GM21529 (cell line): ENCODE measurements around the gene WDR13.
A peak's percentile ranks its signal among the peaks of the same experiment; 100 is the strongest.
"Not testable (repeated sequence)": the region's sequence is repeated elsewhere in the genome, so short reads cannot be mapped to it uniquely, and the experiment has no call there.

ENCODE experiments used
- ATAC-seq: cut with Tn5 transposase; IDR thresholded peaks from one replicate; pipeline ENCODE4 v1.9.1; 2021; ENCODE audit not compliant: unreplicated experiment

Gene WDR13

DNA sequence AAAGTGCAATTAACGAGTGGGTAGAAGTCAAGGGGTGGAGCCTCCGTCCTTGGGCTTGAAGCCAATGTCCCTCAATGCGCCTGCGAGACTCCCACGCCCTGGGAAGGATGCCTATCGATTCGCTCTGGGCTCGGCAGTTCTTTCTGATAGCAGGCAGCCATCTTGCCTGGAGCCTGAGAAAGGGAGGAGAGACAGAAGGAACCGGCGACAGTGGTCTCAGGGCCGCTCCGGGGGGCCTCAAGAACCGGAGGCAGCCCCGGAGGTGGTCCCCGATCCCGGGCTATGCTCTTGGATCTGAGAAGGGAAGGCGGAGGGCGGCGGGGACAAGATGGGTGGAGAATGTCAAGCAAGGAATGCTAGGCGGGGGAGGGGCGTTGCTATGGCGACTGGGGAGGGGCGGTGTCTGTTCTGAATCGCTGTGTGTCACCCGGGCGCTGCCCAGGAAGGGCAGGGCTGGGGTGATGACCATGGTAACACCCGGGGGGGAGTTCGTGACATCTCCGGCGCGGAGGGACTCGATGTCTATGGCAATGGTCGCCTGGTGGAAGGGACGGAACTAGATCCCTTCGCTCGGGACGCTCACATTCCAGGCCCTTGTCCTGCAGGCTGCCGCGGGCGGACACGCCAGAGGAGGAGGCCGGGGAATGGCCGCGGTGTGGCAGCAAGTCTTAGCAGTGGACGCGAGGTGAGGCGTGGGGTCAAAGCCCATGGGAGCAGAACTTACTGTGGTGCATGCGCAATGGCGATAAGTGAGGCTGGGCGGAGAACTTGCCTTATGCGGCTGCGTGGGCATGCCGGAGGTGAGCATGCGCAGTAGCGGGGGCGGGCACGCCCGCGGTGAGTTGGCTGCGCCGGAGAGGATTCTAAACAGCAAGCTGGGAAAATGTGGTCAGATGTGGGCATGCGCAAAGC, at the start of gene WDR13:
Gene WDR13, plus strand, starts transcription at position 140 of the 912 bp plus-strand sequence. Its CDS starts 505 bp downstream, at position 645.
- ATAC-seq = peak; percentile 68

DNA sequence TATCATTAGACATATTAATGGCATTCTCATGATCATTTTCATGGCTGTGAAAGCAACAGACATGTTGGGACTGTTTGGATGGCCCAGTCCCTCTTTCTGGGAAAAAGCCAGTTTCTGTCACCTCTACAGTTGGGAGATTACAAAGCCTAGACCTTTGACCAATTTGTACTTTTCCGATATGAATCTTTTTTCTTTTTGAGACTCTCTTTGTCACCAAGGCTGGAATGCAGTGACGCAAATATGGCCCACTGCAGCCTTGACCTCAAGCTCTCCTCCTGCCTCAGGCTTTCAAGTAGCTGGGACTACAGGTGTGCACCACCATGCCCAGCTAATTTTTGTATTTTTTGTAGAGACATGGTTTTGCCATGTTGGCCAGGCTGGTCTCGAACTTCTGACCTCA, 48.4 kb upstream of the WDR13 start:
- no peak for ATAC-seq

DNA sequence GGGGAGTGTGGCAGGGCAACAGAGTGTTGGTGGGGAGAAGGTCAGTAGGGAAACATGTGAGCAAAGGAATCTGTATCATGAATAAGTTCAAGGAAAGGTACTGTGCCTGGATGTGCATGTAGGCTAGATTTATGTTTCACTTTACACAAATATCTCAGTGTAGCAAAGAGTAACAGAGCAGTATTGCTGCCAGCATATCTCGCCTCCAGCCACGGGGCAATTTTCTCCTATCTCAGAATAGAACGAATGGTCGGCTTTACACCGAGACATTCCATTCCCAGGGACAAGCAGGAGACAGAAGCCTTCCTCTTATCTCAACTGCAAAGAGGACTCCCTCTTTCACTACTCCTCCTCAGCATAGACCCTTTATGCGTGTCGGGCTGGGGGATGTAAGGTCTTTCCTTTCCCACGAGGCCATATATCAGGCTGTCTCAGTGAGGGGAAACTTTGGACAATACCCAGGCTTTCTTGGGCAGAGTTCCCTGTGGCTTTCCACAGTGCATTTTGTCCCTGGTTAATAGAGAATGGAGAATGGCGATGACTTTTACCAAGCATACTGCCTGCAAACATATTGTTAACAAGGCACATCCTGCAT, 41.5 kb upstream of the WDR13 start:
- ATAC-seq = not testable (repeated sequence)

DNA sequence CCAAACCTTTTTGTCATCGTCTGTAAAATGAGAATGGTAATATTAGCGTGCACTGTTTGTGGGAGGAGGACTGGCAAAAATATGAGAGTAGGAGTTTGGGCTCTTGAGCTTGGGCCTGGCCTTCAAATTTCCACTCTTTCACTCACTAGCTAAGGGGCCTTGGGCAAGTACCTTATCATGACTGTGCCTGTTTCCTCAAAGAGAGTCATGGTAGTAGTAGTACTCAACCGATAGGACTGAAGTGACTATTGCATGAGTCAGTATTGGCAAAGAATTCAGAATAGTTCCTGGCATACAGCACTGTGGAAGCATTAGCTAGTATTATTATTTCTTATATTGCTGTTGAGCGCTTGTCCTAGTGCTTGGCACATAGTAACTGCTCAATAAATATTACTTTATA, 39.0 kb upstream of the WDR13 start:
- no peak for ATAC-seq

DNA sequence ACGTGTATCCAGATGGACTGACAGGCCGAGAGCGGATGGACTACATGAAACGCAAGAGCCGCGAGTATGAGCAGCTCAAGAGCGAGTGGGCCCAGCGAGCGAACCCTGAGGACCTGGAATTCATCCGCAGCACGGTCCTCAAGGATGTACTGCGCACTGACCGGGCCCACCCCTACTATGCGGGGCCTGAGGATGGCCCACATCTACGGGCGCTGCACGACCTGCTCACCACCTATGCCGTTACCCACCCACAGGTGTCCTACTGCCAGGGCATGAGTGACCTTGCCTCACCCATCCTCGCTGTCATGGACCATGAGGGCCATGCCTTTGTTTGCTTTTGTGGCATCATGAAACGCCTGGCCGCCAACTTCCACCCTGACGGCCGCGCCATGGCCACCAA, 37.7 kb upstream of the WDR13 start:
- ATAC-seq = no peak

DNA sequence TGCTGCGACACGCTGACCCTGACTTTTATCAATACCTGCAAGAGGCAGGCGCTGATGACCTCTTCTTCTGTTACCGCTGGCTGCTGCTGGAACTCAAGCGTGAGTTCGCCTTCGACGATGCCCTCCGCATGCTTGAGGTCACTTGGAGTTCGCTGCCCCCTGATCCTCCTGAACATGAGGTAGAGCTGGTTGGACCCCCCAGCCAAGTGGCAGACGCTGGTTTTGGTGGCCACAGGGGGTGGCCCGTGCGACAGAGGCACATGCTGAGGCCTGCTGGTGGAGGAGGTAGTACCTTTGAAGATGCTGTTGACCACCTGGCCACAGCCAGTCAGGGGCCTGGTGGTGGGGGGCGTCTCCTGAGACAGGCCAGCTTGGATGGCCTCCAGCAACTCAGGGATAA, 37.2 kb upstream of the WDR13 start:
- ATAC-seq = no peak

DNA sequence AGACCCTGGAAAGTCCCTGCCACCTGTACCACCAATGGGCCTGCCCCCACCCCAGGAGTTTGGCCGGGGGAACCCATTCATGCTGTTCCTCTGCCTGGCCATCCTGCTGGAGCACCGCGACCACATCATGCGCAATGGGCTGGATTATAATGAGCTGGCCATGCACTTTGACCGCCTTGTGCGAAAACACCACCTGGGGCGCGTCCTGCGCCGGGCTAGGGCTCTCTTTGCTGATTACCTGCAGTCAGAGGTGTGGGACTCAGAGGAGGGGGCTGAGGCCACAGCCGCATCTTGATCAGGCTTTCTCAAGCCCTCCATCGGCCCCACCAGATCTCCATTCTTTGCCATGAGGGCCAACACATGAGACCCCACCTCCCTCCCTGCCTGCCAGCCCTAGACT, 36.6 kb upstream of the WDR13 start:
- no peak for ATAC-seq

DNA sequence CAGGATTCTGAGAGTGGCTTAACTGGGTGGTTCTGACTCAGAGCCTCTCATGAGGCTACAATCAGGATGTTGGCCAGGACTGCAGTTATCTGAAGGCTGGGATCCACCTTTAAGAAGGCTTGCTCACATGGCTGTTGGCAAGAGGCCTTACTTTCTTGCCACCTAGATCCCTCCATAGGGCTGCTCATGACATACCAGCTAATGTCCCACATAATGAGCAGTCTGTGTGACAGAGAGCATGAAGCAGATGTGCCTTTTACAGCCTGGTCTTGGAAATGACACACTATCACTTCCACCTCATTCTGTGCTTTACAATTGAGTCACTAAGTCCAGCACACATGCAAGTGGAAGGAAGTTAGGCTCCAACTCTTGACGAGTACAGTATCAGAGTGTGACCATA, 27.3 kb upstream of the WDR13 start:
- peak; percentile 49 for ATAC-seq

DNA sequence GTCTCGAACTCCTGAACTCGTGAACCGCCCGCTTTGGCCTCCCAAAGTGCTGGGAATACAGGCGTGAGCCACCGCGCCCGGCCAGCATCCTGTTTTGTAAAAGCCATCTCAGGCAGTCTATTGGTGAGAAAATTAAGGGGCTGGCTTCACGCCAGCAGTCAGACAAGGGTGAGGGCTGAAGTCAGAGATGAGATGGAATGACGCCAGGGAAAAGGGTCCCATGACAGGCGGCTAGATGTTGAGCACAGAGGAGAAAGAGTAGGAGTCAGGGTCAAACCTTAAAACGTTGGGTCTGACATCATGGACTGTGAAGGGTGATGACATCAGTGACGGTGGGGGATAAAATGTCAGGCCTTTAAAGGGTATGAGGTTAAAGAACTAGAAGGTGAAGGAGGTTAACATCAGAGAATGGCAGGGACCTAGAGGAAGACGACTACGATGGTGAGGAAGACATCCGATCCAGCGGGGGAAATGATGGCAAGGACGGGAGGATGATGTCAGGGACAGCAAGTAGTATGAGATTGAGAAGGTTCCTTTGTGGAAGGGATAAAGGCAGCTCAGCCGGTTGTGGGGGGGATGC, 23.5 kb upstream of the WDR13 start:
- no peak for ATAC-seq

DNA sequence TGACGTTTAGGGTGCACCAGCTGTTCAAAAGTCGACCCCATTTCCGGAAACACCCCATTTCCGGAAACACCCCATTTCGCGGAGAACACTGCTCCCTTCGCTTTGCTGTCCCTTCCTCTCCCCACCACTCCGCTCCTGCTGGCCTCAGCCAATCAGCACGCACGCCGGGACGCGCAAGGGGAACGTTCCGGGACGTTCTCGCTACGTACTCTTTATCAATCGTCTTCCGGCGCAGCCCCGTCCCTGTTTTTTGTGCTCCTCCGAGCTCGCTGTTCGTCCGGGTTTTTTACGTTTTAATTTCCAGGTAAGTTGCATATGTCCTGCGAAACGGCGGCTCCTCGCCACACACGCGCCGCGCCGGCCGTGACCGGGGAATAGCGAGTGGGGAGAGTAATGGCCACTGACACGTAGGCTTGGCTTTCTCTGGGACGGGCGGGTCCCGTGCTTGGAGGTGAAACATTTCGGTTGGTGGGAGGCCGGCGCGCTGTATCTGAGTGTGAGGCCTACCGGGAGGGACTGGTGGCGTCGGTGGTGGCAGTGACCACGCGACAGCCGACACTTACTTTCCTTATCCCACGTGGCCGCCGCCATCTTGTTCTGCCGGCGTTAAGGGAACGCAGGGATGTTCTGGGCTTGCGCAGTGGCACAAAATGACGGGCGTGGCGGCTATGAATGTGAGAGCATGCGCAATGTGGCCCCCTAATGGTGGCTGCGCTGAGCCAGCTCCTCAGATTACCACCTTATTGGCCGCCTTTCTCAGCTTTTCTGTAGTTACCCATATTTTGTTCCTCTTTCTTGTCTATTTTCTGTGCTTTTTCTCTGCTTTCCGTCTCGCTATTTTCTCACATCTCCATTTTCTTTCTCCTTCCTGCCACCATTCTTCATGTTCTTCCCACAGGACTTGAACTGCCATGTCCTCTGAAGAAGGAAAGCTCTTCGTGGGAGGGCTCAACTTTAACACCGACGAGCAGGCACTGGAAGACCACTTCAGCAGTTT, 22.7 kb upstream of the WDR13 start, which contains the start of gene RBM3:
Gene RBM3, plus strand, starts transcription at position 215 of the 997 bp plus-strand sequence. Its CDS starts 697 bp downstream, at position 912.
- peak; percentile 84 for ATAC-seq

DNA sequence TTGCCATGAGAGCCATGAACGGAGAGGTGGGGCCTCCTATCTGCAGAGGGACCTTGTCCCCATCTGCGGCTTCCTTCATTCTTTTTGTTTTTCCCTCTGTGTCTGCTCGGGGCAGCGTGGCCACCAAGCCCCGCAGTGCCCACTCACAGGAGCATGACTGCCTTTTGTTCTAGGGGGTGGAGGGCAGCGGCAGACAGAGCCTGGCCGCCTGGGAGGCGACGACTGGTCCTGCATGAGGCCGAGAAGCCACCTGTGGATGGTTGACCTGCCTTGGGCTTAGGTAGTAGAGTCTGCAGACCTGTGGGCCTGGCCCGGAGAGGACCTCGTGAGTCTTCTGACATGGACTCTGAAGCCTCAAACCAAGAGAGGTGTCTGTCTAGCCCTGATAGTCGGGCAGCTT, 21.6 kb upstream of the WDR13 start:
- ATAC-seq = no peak

DNA sequence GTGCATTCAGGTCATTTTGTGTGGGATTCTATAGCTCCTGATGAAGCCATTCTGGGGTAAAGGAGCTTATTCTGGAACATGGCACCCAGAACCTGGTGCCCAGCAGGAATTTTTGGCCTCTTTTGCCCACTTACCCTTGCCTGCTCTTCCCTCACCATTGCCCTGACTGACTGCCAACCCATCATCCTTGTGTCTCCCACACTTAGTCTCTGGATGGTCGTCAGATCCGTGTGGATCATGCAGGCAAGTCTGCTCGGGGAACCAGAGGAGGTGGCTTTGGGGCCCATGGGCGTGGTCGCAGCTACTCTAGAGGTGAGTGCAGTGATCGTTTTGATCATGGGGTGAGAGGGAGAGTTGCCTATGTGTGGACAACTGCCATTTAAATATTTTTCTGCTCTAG, 21.2 kb upstream of the WDR13 start:
- ATAC-seq = no peak

DNA sequence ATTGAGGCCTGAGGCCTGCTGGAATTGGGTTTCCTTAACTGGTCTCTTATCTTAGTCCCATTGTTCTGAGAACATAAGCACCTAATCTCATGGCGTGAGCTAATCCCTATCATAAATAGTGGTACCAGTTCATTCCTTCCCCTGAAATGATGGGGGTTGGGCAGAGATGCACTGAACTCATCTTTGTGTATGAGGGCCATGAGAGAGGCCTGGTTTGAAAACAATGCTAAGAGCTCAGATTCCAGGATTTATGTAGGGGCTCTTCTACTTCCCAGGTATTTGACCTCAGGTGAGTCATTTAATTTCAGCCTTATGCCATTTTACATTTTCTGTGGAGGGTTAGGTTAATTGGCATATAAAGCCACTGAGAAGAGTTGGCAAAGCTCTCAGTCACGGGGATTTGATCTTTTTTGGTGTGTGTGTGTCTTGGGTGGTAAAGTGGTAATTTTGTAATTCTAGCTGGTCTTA, 18.6 kb upstream of the WDR13 start:
- ATAC-seq = no peak

DNA sequence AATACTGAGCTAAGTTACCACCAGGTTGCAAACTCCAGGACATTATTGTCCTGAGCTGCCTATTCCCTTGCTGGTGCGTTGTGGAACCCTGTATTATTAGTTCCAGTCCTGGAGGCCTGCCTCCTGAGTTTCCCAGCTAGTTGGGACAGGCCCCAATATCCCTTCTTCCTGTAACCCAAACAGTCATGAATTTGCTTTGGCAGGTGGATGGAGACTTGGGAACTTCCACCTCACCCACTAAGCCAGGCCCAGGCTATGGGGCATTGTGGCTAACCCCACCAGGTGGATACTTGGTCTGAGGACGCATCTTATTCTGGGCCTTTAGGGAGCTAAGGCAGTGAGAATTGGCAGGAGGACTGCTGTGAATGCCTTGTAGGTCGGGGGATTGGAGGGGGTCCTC, 18.0 kb upstream of the WDR13 start:
- ATAC-seq = no peak

DNA sequence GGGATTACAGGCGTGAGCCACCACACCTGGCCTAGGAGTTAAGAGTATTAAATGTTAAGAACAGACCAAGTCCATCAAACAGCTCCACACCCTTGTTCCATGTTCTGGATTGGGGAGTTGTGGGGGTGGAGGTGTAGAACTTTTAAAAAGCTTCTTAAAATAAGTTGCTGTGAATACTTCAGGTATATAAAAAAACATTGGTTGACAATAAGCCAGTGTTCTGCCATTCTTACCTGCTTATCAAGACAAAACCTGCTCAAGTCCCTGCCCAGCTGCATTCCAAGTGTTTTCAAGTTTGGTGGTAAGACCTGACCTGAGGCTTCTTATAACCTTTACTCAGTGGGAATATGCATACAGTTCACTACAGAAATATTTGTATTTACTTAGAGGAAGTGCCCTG, 16.6 kb upstream of the WDR13 start:
- ATAC-seq = no peak

DNA sequence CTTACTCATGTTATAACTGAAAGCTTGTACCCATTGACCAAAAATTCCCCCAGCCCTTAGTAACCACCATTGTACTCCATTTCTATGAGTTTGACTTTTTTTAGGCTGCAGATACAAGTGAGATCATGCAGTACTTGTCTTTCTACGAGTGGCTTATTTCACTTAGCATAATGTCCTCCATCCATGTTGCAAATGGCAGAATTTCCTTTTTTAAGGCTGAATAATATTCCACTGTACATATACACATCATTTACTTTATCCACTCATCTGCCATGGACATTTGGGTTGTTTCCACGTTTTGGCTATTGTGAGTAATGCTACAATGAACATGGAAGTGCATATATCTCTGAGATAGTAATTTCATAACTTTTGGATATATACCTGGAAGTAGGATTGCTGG, 12.6 kb upstream of the WDR13 start:
- ATAC-seq = no peak

DNA sequence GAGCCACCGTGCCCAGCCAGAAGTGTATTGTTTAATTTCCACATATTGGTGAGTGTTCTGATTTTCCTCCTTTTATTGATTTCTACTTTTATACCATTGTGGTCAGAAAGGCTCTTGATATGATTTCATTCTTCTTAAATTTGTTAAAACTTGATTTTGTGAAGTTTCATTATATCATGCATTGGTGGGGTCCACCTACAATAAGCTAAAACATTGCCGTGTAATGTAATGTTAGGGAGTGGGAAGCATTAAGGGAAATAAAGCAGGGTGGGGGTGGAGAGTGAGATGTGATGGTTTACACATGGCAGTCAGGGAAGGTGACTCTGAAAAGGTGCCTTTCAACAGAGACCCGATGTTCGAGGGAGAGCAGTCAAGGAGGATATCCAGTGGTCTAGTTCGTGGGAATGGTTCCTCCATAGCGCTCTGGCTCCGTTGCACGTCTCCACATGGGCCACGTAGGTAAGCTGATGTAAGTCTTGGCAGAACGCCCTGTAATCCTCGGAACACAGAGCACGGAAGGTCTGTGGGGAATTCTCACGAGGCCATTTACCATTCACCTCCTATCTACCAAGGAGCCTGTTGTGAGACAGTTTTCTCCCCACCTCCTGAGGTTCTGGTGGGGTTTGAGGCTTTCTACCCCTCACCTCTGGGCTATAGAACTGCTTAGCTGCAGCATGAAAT, 7.7 kb upstream of the WDR13 start:
- ATAC-seq = no peak

DNA sequence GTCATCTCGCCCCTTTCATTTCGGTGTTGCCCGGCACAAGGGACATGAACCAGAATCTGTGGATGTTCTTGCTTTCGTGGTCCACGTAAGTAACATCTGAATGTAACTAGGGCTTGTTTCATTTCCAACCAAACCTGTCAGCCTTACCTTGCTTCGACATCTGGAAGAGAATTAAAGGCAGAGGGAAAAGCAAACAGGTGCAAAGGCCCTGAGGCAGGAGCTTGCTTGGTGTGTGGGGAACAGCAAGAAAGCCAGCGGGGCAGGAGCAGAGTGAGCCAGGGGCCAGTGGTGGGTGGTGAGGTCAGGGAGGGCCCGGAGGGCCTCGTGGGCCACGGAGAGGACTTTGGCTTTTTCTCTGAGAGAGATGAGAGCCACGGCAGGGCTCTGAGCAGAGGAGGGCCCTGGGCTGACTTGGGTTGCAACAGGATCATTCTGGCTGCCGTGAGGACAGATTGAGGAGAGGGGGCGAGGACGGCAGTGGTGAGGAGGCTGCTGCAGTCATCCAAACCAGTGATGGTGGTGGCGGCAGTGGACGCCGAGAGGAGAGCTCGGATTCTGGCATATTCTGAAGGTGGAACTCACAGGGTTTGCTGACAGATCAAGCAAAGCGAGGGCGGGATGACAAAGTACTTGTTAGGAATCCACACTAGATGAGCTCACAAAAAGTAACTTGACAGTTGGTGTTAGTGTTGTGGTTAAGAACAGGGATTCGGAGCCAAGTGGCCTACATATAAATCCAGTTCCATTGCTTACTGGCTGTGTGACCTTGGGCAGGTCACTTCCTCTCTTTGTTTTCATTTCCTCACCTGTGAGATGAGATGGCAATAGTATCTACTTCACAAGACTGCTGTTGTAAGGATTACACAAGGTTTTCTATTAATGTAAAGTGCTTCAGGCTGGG, 6.8 kb upstream of the WDR13 start:
- ATAC-seq = no peak

DNA sequence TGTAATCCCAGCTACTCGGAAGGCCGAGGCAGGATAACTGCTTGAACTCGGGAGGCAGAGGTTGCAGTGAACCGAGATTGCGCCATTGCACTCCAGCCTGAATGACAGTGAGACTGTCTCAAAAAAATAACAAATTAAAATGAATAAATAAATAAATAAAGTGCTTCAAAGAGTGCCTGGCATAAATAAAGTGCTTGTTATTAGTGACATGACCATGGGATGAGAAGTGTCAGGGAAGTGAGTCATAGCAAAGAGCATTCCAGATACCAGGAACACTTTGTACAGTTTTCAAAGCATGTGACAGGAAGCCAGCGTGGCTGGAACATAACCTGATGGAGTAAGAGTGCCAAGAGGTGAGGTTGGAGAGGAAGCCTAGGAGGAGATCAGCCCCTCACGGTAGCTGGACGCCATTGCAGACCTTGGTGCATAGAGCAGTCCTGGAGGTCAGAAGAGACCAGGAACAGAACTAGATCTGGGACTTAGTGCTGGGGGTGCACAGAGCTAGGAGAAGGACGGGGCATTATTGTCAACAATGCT, 6.0 kb upstream of the WDR13 start:
- ATAC-seq = no peak
